Measurements from ENCODE around the gene BTBD17. TPM values are rescaled to one million over a fixed set of nuclear protein-coding genes. Genes with fewer than 3 reads are reported as not detected.

Gene BTBD17, protein sequence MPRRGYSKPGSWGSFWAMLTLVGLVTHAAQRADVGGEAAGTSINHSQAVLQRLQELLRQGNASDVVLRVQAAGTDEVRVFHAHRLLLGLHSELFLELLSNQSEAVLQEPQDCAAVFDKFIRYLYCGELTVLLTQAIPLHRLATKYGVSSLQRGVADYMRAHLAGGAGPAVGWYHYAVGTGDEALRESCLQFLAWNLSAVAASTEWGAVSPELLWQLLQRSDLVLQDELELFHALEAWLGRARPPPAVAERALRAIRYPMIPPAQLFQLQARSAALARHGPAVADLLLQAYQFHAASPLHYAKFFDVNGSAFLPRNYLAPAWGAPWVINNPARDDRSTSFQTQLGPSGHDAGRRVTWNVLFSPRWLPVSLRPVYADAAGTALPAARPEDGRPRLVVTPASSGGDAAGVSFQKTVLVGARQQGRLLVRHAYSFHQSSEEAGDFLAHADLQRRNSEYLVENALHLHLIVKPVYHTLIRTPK
- total RNA-seq = under 1 TPM in 1 of 2 donors, not detected in 1; 0.17 TPM
- polyA plus RNA-seq = not detected
- long read RNA-seq, donor 1, partial matches to known transcripts = 0 of 1 reads
- long read RNA-seq, donor 1, other reads (novel, unspliced or antisense) = 0 of 1 reads
- long read RNA-seq, donor 2, partial matches to known transcripts = 0 of 1 reads
- long read RNA-seq, donor 2, other reads (novel, unspliced or antisense) = 0 of 1 reads
- long read RNA-seq, donor 3 = 0 reads
- long read RNA-seq, donor 4 = 0 reads
- long read RNA-seq, donor 5, partial matches to known transcripts = 0 of 3 reads
- long read RNA-seq, donor 5, other reads (novel, unspliced or antisense) = 0 of 3 reads

DNA sequence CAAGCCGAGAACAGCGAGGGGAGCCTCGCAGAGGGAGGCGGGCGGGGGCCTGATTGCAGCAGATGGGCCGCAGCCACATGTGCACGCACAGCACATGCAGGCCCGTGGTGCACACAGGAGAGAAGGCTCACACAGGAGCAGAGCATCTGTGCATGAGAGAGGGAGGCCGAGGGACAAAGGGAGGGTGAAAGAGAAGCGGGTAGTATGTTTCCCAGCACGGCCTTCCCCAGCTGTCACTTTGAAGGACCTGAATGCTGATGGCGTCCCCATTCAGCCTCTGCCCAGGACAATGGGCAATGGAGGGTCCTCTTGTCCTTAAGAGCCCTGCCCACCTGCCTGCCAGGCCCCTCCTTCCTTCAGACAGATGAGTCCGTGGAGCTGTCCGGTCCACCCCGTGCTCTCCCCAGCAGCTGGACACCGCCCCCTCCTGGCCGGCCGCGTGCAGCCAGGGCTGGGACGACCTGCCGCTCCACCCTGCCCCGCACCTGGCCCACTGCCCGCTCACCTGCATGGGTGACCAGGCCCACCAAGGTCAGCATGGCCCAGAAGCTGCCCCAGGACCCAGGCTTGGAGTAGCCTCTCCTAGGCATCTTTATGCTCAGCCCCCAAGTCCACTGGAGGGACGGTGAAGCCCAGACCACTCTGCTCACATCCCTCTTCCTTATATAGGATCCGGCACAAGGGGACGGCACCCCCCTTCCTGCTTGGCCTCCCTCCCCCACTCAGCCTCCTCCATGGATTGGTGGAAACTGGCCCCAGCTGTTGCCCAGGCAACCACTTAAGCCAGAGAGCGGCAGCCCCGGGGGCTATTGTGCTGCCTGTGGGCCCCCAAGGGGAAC lies at the start of gene BTBD17:
Gene BTBD17, minus strand, starts transcription at position 639 of the 839 bp plus-strand sequence. Its CDS starts 49 bp downstream, at position 590.
- Histone ChIP-seq H3K4me1 (ENCODE audit: control insufficient read depth in 5 of 5, insufficient read depth in 5 of 5, low read length in 5 of 5) (peaks cover 0 to 24% (median 4%) of the 10 kb centered on the region in 5 donors), H3K4me3 (no peak within 1 kb of the TSS), H3K9me3 (ENCODE audit: control insufficient read depth in 4 of 4, insufficient read depth in 3 of 4, low read length in 3 of 4) (peaks cover 0 to 8% (median 0%) of the 10 kb centered on the region in 4 donors), H3K27ac (ENCODE audit: low read depth in 1 of 2, low read length in 1 of 2) (no peak within 1 kb of the TSS), H3K36me3 (ENCODE audit: control insufficient read depth in 4 of 4, insufficient read depth in 4 of 4, low read length in 4 of 4) (no peaks in the 10 kb centered on the region), H3K27me3 (ENCODE audit: control insufficient read depth in 3 of 3, insufficient read depth in 3 of 3, low read length in 2 of 3) (peaks cover 16 to 21% (median 17%) of the 10 kb centered on the region in 3 donors), H3K9ac (ENCODE audit: insufficient read depth in 1 of 2, low read length in 2 of 2) (no peak within 1 kb of the TSS)
- ATAC-seq (ENCODE audit: insufficient read depth, low FRiP score) = peak; percentile 55
- WGBS, 2 donors = 27 to 31% methylated on average over 22 to 28 of the region's 28 CpGs
- peak; percentile 33 to 71 (median 67) for DNase-seq
- TF ChIP-seq, protein P1, sequence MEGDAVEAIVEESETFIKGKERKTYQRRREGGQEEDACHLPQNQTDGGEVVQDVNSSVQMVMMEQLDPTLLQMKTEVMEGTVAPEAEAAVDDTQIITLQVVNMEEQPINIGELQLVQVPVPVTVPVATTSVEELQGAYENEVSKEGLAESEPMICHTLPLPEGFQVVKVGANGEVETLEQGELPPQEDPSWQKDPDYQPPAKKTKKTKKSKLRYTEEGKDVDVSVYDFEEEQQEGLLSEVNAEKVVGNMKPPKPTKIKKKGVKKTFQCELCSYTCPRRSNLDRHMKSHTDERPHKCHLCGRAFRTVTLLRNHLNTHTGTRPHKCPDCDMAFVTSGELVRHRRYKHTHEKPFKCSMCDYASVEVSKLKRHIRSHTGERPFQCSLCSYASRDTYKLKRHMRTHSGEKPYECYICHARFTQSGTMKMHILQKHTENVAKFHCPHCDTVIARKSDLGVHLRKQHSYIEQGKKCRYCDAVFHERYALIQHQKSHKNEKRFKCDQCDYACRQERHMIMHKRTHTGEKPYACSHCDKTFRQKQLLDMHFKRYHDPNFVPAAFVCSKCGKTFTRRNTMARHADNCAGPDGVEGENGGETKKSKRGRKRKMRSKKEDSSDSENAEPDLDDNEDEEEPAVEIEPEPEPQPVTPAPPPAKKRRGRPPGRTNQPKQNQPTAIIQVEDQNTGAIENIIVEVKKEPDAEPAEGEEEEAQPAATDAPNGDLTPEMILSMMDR (IDR thresholded peaks at IDR 0.05; ENCODE audit: control extremely low read depth, extremely low read depth) = peak; percentile 27

DNA sequence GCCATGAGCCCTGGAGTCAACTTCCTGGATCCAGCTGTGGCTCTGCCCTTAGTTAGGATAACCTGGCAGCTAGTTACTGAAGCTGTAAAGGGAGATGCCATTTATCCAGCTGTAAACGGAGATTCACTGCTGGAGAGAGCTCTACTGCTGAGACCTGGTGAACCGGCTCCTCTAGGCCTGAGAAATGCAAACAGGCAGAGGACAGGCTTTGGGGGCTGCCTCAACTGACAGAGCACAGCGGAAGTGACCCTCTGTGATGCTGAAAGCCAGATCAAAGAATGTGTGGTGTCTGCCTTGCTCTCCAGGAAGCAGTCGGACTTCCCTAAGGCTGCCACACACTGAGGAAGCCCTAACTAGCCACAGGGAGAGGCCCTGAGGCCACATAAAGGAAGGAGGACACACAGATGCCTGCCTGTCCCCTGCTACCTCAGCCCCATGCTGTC lies 48.4 kb upstream of the BTBD17 start:
- 59 to 80% methylated on average over 4 of the region's 4 CpGs for WGBS, 2 donors

DNA sequence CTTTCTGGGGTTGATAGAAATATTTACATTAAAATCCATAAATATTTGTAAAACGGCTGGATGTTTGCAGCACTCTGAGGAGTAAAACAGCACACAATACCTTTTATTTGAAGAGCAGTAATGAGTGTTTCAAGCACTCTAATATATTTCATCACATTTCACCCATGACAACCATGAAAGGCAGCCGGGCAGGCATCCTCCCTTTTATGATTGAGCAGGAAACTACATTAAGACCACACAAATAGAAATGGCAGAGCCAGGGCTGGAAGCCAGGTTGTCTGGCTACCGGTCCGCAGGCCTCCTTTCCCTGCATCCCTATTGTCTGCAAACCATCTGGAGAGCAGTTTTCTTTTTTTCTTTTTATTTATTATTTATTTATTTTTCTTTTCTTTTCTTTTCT lies 47.1 kb upstream of the BTBD17 start:
- no peak overlapping the region for H3K4me3 ChIP-seq
- TF ChIP-seq, protein P1 (IDR thresholded peaks at IDR 0.05; ENCODE audit: control extremely low read depth, extremely low read depth) = no peak
- H3K27me3 ChIP-seq (ENCODE audit: control insufficient read depth in 3 of 3, insufficient read depth in 3 of 3, low read length in 2 of 3) = no peaks in the 10 kb centered on the region
- H3K9me3 ChIP-seq (ENCODE audit: control insufficient read depth in 4 of 4, insufficient read depth in 3 of 4, low read length in 3 of 4) = peaks cover 0 to 2% (median 0%) of the 10 kb centered on the region in 4 donors
- ATAC-seq (ENCODE audit: insufficient read depth, low FRiP score) (no peak), DNase-seq (peak; percentile 36 to 52 (median 39))
- peaks cover 0 to 3% (median 0%) of the 10 kb centered on the region in 5 donors for H3K4me1 ChIP-seq (ENCODE audit: control insufficient read depth in 5 of 5, insufficient read depth in 5 of 5, low read length in 5 of 5)
- no peaks in the 10 kb centered on the region for H3K36me3 ChIP-seq (ENCODE audit: control insufficient read depth in 4 of 4, insufficient read depth in 4 of 4, low read length in 4 of 4)
- no peak overlapping the region for H3K27ac ChIP-seq (ENCODE audit: low read depth in 1 of 2, low read length in 1 of 2)
- 49 to 65% methylated on average over 4 of the region's 4 CpGs for WGBS, 2 donors
- no peak overlapping the region for H3K9ac ChIP-seq (ENCODE audit: insufficient read depth in 1 of 2, low read length in 2 of 2)

More for the DNA sequence above, 48.4 kb upstream of the BTBD17 start:
- Histone ChIP-seq H3K9ac (ENCODE audit: insufficient read depth in 1 of 2, low read length in 2 of 2) (no peak overlapping the region), H3K4me1 (ENCODE audit: control insufficient read depth in 5 of 5, insufficient read depth in 5 of 5, low read length in 5 of 5) (peaks cover 0 to 3% (median 0%) of the 10 kb centered on the region in 5 donors), H3K4me3 (no peak overlapping the region), H3K9me3 (ENCODE audit: control insufficient read depth in 4 of 4, insufficient read depth in 3 of 4, low read length in 3 of 4) (peaks cover 0 to 2% (median 0%) of the 10 kb centered on the region in 4 donors), H3K27me3 (ENCODE audit: control insufficient read depth in 3 of 3, insufficient read depth in 3 of 3, low read length in 2 of 3) (no peaks in the 10 kb centered on the region), H3K36me3 (ENCODE audit: control insufficient read depth in 4 of 4, insufficient read depth in 4 of 4, low read length in 4 of 4) (no peaks in the 10 kb centered on the region), H3K27ac (ENCODE audit: low read depth in 1 of 2, low read length in 1 of 2) (no peak overlapping the region)
- ATAC-seq (ENCODE audit: insufficient read depth, low FRiP score) (no peak), DNase-seq (no peak)
- TF ChIP-seq, protein P1 (IDR thresholded peaks at IDR 0.05; ENCODE audit: control extremely low read depth, extremely low read depth) = no peak
